ENCODE results near the gene ZBTB7C. TPM values are rescaled to one million over a fixed set of nuclear protein-coding genes. Genes with fewer than 3 reads are reported as not detected.
A peak's percentile ranks its signal among the peaks of the same experiment; 100 is the strongest.
"Not testable (repeated sequence)": the region's sequence is repeated elsewhere in the genome, so short reads cannot be mapped to it uniquely, and the experiment has no call there.

Gene ZBTB7C
- total RNA-seq = 2.6 TPM
- long read RNA-seq, full-length matches to known transcripts = 1 of 8 reads
- long read RNA-seq, partial matches to known transcripts = 4 of 8 reads
- long read RNA-seq, other reads (novel, unspliced or antisense) = 3 of 8 reads

- peak; percentile 59 for DNase-seq
- intact Hi-C loops (cut with DNase I) = no loop called here
- peak; percentile 28 for ATAC-seq (ENCODE audit: poor library complexity)
These were observed at the start of gene ZBTB7C for GRCh38 chr18:48408727-48409590. Gene ZBTB7C (minus strand): TSS chr18:48409383.

- DNase-seq = no peak
- intact Hi-C loops (cut with DNase I) = no loop called here
These were observed 47.7 kb upstream of the ZBTB7C start for GRCh38 chr18:48456838-48457237.

GRCh38 chr18:48455555-48456478 lies 46.6 kb upstream of the ZBTB7C start:
- DNase-seq = no peak
- intact Hi-C loops (cut with DNase I) = no loop called here
- no peak for ATAC-seq (ENCODE audit: poor library complexity)

More at GRCh38 chr18:48456838-48457237, 47.7 kb upstream of the ZBTB7C start:
- no peak for ATAC-seq (ENCODE audit: poor library complexity)

GRCh38 chr18:48454261-48454757 lies 45.1 kb upstream of the ZBTB7C start:
- intact Hi-C loops (cut with DNase I) = no loop called here
- DNase-seq = no peak
- ATAC-seq (ENCODE audit: poor library complexity) = no peak

- no peak for DNase-seq
- intact Hi-C loops (cut with DNase I) = no loop called here
- no peak for ATAC-seq (ENCODE audit: poor library complexity)
These were observed 44.3 kb upstream of the ZBTB7C start for GRCh38 chr18:48453330-48454066.

GRCh38 chr18:48452861-48453323 lies 43.7 kb upstream of the ZBTB7C start:
- no peak for DNase-seq
- peak; percentile 70 for ATAC-seq (ENCODE audit: poor library complexity)
- intact Hi-C loops (cut with DNase I) = no loop called here

- DNase-seq = no peak
- intact Hi-C loops (cut with DNase I) = no loop called here
- ATAC-seq (ENCODE audit: poor library complexity) = no peak
These were observed 41.5 kb upstream of the ZBTB7C start for GRCh38 chr18:48450685-48451084.

GRCh38 chr18:48446582-48447225 lies 37.5 kb upstream of the ZBTB7C start:
- DNase-seq (peak; percentile 92), ATAC-seq (ENCODE audit: poor library complexity) (peak; percentile 98)
- intact Hi-C loops (cut with DNase I) = loop anchor here (2.0 to 5.0 kb wide), 2 partner anchors 214 to 416 kb away; no protein-coding TSS in a partner anchor

GRCh38 chr18:48445540-48445939 lies 36.4 kb upstream of the ZBTB7C start:
- intact Hi-C loops (cut with DNase I) = loop anchor here (5.0 kb wide), 1 partner anchor 213 kb away; no protein-coding TSS in a partner anchor

GRCh38 chr18:48442761-48443160 lies 33.6 kb upstream of the ZBTB7C start:
- ATAC-seq (ENCODE audit: poor library complexity) (no peak), DNase-seq (no peak)
- intact Hi-C loops (cut with DNase I) = no loop called here

More at GRCh38 chr18:48445540-48445939, 36.4 kb upstream of the ZBTB7C start:
- DNase-seq = peak; percentile 79
- ATAC-seq (ENCODE audit: poor library complexity) = peak; percentile 80

- DNase-seq = peak; percentile 67
- intact Hi-C loops (cut with DNase I) = no loop called here
- ATAC-seq (ENCODE audit: poor library complexity) = peak; percentile 63
These were observed 32.3 kb upstream of the ZBTB7C start for GRCh38 chr18:48441405-48441881.

- intact Hi-C loops (cut with DNase I) = no loop called here
- DNase-seq (no peak), ATAC-seq (ENCODE audit: poor library complexity) (peak; percentile 50)
These were observed 31.7 kb upstream of the ZBTB7C start for GRCh38 chr18:48440924-48441323.

- intact Hi-C loops (cut with DNase I) = no loop called here
- ATAC-seq (ENCODE audit: poor library complexity) = no peak
- DNase-seq = no peak
These were observed 27.7 kb upstream of the ZBTB7C start for GRCh38 chr18:48436907-48437306.

GRCh38 chr18:48434382-48434781 lies 25.2 kb upstream of the ZBTB7C start:
- not testable (repeated sequence) for DNase-seq; ATAC-seq (ENCODE audit: poor library complexity)
- intact Hi-C loops (cut with DNase I) = loop anchor here (5.0 kb wide), 1 partner anchor 287 kb away; no protein-coding TSS in a partner anchor

- ATAC-seq (ENCODE audit: poor library complexity) (no peak), DNase-seq (no peak)
- intact Hi-C loops (cut with DNase I) = loop anchor here (5.0 kb wide), 1 partner anchor 286 kb away; no protein-coding TSS in a partner anchor
These were observed 24.4 kb upstream of the ZBTB7C start for GRCh38 chr18:48433541-48433940.

GRCh38 chr18:48430150-48430549 lies 21.0 kb upstream of the ZBTB7C start:
- intact Hi-C loops (cut with DNase I) = loop anchor here (5.0 kb wide), 1 partner anchor 283 kb away; no protein-coding TSS in a partner anchor
- DNase-seq (no peak), ATAC-seq (ENCODE audit: poor library complexity) (no peak)

GRCh38 chr18:48428475-48429177 lies 19.4 kb upstream of the ZBTB7C start:
- intact Hi-C loops (cut with DNase I) = no loop called here
- DNase-seq (no peak), ATAC-seq (ENCODE audit: poor library complexity) (no peak)

Measured in Right ventricle myocardium superior (tissue), 1 donor.